OCI-LY3 (cell line): Measurements from ENCODE around the gene CFAP58.

ENCODE experiments used
- EZH2phosphoT487 ChIP-seq: fragments of 200-600 bp; shearing (Covaris generic); IDR thresholded peaks from 2 replicates; pipeline ENCODE4 v1.6.1; 2018; ENCODE audit warnings: antibody characterized with exemption, mixed run types, low read depth
- TF ChIP-seq, protein P1 (sequence below): fragments of 200-600, 300-600 bp; sonication (generic); IDR thresholded peaks from 2 replicates; pipeline ENCODE4 v1.5.1; 2014; ENCODE audit warnings: antibody characterized with exemption, low read length, low read depth

DNA sequence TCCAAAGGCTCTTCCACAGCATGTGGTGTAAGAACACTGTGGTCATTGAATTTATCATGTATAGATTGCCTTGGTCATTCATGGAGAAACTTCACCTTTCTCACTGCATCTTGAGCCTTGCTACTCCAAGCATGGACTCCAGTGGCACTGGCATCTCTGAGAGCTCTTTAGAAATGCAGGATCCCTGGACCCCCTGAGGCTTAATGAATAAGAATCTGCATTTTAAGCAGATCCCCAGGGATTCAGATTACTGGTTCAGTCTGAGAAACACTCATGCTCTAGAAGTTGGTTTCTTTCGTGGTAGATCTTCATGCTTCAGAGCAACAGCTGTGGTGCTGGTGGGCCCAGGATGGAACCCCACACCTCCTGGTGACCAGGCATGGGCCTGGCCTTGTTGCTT, 63.2 kb downstream of the CFAP58 start:
- TF ChIP-seq, protein P1, sequence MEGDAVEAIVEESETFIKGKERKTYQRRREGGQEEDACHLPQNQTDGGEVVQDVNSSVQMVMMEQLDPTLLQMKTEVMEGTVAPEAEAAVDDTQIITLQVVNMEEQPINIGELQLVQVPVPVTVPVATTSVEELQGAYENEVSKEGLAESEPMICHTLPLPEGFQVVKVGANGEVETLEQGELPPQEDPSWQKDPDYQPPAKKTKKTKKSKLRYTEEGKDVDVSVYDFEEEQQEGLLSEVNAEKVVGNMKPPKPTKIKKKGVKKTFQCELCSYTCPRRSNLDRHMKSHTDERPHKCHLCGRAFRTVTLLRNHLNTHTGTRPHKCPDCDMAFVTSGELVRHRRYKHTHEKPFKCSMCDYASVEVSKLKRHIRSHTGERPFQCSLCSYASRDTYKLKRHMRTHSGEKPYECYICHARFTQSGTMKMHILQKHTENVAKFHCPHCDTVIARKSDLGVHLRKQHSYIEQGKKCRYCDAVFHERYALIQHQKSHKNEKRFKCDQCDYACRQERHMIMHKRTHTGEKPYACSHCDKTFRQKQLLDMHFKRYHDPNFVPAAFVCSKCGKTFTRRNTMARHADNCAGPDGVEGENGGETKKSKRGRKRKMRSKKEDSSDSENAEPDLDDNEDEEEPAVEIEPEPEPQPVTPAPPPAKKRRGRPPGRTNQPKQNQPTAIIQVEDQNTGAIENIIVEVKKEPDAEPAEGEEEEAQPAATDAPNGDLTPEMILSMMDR = no peak
- TF ChIP-seq EZH2phosphoT487 = no peak
